HG02763 (cell line): ENCODE results near the gene MBD6.
"Not testable (repeated sequence)": the region's sequence is repeated elsewhere in the genome, so short reads cannot be mapped to it uniquely, and the experiment has no call there.

Experiments used
- ATAC-seq: cut with Tn5 transposase; IDR thresholded peaks from one replicate; pipeline ENCODE4 v1.9.1; 2021; ENCODE audit warnings: mild to moderate bottlenecking, moderate library complexity; ENCODE audit not compliant: unreplicated experiment

Gene MBD6

DNA sequence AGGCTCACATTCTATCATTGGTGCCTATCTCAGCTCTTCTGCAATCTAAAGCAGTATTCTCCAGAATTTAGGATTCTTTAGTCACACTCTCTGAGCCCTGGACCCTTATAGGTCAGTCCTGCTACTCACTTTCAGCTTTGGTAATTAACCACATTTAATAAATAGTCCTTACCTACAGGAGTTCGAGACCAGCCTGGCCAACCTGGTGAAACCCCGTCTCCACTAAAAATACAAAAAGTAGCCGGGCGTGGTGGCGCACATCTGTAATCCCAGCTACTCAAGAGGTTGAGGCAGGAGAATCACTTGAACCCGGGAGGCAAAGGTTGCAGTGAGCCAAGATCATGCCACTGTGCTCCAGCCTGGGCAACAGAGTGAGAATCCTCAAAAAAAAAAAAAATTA, 8.9 kb upstream of the MBD6 start:
- ATAC-seq: not testable (repeated sequence)

DNA sequence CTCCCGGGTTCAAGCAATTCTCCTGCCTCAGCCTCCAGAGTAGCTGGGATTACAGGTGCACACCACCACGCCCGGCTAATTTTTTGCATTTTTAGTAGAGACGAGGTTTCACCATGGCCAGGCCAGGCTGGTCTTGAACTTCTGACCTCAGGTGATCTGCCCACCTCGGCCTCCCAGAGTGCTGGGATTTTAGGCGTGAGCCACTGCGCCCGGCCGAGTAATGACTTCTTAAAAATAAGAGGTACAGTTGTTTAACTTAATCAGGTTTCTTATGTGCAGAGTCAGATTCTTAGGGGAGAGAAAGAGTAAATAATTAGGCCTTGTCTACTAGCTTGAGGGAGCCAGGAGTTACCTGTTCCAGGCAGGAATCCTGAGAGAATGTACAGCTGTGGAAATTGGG, 8.4 kb upstream of the MBD6 start:
- not testable (repeated sequence) for ATAC-seq

DNA sequence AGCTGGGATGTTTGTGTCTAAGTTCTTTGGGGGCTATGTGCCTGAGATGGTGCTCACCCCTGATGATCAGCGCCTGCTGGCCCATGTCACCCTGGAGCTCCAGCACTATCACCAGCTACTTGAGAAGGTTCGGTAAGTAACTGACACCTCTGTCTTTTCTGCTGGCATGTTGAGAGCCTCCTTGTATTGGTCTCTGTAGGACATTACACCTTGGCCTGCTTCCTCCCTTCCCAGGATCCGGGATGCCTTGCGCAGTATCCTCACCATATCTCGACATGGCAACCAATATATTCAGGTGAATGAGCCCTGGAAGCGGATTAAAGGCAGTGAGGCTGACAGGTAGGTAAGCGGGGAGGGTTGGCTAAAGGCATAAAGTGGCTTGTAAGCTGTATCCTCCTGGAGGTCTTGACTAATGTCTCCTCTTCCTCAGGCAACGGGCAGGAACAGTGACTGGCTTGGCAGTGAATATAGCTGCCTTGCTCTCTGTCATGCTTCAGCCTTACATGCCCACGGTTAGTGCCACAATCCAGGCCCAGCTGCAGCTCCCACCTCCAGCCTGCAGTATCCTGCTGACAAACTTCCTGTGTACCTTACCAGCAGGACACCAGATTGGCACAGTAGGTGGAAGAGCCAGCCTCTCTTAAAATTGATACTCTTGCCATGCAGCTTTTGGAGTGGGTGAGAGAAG, 7.8 kb upstream of the MBD6 start:
- ATAC-seq: no peak

DNA sequence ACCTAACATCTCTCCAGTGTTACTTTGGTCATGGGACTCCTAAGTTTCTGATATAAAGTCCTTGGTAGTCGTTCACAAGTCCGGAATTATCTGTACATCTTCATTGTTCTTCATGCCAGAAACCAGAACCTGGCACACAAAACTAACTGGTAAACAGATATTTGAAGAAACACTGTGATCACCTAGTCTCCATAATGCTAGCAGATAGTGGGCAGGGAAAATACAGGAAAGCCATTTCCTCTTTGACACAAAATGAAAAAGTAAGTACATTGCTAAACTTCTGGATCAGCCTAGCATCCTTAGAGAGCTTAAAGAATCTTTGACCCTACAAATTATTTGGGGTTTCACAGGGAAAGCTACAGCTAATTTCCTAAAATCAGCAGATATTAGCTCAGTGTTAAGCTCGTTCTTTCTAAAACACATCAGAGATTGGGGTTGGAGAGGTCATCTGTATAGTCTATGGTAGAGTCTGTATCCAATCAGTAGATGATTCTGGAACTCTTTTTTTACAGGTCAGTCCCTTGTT, 7.2 kb upstream of the MBD6 start:
- ATAC-seq: no peak

DNA sequence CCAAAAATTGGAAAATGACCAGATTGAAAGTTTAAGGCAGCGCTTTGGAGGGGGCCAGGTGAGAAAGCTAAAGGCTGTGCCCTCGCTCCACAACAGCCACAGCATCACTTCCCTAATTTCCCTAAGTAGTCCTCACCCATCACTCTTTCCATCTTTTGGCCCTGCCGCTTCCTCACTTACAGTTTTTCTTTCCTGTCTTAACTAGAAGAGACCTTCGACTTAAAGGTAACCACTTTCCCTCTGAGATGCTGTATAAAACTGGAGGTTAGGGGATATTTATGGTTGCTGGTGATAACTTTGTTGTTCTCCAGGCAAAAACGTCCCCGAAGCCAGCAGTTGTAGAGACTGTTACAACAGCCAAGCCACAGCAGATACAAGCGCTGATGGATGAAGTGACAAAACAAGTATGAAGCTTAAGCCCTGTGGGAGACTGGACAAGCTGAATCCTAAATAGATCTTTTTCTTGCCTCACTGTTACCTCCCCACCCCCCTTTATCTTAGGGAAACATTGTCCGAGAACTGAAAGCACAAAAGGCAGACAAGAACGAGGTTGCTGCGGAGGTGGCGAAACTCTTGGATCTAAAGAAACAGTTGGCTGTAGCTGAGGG, 6.6 kb upstream of the MBD6 start:
- ATAC-seq: no peak

DNA sequence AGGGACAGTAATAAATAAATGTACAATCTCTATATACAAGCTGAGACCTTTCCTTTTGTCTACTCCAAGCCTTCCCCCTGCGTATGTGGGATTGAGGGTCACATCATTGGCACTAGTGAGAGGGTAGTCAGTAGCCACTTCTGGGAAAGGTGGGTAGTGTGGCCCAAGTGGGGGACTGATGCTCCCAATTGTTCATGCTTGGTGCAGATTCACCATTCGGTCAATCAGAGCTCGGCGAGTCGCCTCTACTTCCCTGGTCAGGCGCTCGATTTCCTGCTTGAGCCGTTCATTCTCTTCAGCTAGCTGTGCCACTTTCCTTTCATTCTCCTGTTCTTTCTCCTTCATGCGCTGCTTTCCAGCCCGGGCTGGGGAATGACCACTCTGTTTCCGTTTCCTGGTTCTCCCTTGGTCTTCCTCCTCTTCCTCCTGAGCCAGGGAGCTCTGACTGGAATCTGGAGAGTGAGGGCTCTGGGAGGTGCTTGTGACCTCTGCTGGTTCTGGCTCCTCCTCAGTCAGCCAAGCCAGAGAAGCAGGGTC, 5.9 kb upstream of the MBD6 start:
- ATAC-seq: no peak

DNA sequence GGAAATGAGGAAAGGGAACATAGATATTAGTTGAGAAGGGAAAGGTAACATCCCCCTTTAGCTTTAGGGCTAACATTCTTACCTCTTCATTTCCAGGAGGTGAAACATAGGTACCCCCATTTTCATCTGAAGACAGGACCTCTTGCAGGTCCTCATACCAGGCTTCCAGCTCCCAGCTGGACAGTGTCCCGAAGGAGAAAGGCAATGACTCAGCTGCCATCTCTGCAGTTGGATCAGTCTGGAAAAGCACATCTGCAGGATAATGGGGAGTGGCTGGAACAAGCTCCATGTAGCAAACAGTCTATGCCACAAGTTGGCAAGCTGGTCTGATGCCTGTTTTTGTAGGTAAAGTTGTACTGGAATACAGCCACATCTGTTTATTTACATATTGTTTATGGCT, 5.4 kb upstream of the MBD6 start:
- no peak for ATAC-seq

DNA sequence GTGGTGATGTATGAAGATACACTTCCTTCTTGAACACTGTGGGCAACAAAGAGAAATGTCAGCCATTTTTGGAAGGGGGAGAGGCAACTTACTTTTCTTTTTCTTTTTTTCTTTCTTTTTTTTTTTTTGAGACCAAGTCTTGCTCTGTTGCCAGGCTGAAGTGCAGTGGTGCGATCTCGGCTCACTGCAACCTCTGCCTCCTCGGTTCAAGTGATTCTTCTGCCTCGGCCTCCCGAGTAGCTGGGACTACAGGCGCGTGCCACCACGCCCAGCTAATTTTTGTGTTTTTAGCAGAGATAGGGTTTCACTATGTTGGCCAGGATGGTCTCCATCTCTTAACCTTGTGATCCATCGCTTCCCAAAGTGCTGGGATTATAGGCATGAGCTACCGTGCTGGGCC, 4.9 kb upstream of the MBD6 start:
- not testable (repeated sequence) for ATAC-seq

DNA sequence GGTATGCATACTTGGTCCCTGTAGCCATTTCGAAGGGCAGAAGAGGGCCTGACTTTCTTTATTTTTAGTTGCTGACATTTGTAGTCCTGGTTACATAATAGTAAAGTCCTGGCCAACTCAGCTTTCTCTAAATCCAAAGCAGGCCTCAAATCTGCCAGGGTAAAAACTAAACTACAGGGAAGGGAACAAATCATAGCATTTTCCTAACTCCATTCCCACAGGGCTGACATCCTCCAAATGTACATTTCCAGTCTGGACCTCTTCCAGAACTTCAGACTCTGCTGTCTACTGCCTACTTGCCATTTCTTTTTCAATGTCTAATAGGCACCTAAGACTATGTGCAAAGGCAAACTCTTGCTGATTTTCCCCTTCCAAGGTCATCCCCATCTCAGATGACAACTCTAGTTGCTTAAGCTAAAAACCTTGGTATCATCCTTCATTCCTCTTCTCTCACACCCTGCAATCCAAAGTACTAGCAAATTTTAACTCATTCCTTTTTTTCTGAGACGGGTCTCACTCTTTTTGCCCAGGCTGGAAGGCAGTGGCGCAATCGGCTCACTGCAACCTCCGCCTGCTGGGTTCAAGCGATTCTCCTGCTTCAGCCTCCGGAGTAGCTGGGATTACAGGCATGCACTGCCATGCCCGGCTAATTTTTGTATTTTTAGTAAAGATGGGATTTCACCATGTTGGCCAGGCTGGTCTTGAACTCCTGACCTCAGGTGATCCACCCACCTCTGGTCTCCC, 4.3 kb upstream of the MBD6 start:
- no peak for ATAC-seq

DNA sequence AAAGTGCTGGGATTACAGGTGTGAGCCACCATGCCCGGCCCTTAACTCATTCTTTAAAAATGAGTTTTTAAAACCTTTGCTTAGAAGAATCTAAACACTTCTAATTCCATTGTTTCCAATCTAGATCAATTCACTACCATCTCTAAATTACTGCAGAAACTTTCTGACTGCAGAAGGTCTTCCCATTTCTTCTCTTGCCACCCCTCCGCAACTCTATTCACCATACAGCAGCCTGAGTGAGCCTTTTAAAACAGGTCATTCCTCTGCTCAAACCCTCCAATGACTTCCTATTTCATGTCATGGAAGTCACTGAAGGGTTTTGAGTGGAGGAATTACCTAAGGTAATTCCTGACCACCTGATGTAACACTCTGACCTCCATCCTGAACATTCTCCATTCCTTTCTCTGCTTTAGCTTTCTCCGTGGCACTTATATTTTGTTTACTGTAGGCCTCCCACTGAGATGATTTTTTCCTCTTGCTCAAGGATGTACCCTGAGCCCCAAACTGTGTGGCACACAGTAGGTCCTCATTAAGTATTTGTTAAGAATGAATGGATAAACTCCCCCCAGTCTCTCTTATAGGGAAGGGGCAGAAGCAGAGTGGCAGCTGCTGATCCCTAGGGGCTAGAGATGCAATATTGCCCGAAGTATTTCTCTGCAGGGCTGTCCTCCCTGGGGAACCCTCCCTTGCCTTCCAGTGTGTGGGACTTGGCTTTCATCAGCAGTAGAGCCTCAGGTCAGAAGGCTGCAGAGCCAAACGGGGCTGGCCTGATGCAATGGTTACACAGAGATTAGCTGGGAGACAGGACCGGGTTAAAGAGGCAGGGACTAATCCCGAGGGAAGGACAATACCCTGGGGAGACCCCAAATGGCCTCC, 3.5 kb upstream of the MBD6 start:
- ATAC-seq: no peak

DNA sequence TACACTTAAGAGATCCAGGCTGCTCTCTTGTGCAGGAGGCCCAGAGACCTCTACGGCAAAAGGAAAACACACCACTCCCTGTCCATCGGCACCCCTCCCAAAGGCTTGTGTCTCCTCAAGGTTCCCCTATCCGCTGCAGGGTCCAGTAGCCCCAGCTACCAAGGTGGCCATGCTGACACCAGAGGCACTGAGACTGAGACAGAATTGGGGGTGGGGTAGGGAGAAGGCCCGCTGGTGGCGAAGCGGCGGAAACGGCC, 2.9 kb upstream of the MBD6 start:
- ATAC-seq: no peak

DNA sequence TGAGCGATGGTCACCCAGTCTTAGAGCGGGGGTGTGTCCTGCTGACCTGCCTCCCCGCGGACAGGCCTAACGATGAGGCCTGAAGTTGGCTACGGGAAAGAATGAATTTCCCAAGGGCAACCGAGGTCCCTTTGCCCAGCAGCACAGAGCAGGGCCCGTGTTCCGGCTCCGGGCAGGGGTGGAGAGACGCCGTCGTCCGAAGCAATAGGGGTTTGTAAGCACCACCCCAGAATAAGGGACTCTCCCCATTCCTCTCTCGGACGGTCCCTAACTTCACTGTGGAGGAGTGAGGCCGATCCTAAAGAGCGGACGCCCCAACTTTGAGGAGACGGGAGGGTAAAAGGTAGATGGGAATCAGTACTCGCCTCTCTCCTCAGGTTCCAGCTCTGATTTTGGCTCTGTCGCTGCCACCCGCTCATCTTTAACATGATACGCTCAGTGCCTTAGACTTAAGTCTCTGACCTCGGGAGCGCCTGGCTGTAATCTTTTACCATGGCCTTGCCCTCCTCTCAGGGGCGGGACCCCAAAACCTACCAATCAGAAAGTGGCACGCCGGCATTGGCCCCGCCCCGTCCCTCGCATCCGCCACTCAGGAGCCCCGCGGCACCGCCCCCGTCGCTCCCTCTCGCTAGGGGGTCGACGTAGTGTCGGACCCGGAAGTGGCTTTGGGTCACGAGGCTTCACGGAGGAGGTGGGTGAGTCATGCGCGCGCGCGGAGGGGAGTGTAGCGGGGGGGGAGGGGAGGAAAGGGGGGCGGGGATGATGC, 2.4 kb upstream of the MBD6 start, which contains the start of gene DDIT3:
Gene DDIT3, minus strand, starts transcription at position 462 of the 766 bp plus-strand sequence. CDS start 3,108 bp downstream, outside the sequence.
- ATAC-seq: peak; percentile 69

DNA sequence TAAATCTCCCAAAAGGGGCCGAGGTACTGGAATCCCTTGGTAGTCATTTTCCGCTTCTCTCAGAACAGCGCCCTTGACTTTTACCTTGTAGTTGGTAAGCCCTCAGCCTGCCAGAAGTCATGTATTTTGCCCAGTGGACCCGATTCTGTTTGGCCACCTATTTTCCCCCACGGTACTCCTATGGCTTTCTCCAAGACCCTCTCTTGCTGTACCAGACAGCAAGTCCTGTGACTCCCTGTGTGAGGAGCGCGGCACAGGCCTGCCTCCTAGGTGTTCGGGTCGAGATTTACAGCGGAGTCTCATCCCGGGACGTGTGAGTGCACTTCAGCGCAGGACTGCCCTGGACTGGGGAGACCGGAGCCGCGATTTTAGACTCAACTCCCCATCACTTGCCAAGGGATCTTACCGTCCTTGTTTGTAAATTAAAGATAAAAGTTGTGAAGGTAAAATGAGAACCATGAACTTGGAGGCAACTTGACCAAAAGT, 1.1 kb upstream of the MBD6 start:
- ATAC-seq: no peak

DNA sequence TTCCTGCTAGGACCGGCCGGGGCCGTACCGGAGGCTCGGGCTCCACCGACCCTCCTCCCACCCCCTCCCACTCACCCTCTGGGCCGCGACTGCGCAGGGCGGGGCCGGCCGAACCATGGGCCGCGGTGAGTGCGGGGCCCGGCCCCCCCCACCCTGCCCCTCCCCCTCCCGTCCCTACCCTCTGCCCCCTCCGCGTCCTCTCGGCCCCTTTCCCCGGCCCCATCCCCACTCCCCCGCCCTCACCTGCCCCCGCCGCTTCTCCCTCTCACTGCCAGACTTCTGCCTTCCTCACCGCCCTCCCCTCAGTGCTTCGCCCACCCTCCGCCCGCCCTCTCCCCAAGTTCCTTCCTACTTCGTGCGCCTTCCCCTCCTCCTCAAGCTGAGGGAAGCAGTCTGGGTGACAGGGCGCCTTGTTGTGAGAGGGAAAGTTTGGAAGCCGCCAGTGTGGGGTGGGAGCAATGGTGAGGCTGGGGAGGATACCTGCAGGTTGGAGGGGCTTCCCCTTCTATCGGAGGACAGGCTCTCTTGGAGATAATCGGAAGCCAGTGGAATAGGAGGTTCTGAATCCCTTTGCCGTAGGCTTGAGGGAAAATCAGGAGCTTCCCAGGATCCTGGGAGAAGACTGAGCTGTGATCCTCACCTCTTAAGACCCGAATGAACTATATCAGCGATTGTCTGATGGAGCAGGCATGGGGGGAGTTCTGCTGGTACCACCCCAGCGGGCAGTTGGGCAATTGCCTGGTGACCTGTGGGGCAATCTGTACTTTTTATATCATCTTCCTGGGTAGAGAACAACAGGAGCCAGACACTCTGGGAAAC, 472 bp downstream of the MBD6 start:
- ATAC-seq: no peak

DNA sequence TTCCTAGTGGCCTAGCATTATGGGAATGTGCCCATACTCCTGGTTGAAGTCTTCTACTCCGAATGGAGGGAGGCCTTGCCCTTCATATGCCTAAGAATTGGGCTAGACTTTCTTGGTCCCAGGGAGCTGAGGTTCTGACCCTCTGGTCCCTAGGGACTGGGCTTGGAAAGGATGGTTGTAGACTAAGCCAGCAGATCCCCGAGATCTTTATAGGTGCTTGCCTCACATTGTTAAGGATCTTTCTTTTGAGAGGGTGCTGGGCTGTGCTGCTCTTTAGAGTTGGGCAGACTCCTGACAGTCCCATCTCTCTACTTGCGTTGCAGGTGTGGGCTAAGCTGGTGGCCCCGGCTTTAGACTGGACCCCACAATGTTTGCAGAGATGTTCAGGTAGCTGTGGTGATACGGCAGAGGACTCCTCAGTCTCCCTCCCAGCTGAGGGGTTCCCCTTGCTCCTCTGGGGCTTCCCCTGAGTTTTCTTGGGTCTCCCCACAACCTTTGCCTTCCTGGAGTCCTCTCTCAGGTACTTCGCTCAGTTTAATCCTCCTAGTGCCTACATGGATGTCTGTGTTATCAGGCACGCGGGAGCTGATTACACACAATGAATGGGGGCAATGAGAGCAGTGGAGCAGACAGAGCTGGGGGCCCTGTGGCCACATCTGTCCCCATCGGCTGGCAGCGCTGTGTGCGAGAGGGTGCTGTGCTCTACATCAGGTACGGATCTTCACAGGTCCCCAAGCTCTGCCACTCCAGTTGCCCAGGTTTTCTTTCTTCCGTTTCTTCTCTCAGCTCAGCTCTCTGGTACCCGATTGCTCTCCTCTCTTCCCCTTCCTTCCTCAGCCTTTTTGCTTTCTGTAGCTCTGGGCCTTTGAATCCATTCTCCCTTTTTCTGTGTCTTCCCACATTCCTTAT, 1.3 kb downstream of the MBD6 start:
- ATAC-seq: no peak

DNA sequence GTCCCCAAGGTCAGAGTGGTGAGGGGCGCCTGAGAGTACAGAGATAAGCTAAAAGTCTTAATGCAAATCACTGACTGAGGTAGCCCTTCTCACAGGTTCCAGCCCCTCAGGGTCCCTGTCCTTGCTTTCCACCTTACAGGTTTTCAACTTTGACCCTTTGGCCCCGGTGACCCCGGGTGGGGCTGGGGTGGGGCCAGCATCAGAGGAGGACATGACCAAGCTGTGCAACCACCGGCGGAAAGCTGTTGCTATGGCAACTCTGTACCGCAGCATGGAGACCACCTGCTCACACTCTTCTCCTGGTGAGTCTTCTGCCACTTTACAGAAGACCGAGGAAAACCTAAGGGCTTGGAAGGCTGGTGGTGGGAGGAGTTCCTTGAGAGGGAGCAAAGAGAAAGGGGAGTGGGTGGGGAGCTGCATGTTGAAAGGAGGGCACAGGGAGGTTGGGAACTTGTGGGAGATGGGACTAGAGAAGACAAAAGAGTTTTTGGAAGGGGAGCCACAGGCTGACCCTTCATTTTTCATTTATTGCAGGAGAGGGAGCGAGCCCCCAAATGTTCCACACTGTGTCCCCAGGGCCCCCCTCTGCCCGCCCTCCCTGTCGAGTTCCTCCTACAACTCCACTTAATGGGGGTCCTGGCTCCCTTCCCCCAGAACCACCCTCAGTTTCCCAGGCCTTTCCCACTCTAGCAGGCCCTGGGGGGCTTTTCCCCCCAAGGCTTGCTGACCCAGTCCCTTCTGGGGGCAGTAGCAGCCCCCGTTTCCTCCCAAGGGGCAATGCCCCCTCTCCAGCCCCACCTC, 2.4 kb downstream of the MBD6 start:
- no peak for ATAC-seq
